Stimulated activated CD4-positive, alpha-beta T cell treated with anti-CD3 and anti-CD28 coated beads, Interleukin-2, amount 100 ng/mL, for 48 hours (primary cell): ENCODE data around the gene CFAP410.

Source experiments
- DNase-seq, 2 donors: peaks; one replicate each; pipeline ENCODE4 v3.0.0-alpha.2; 2020

Gene CFAP410

GRCh38 chr21:44338971-44339910 is at the start of gene CFAP410:
TSS of gene CFAP410 (minus strand) at chr21:44339390. CDS start at chr21:44339194, 196 bp downstream.
- DNase-seq = peak; percentile 89 to 92

- DNase-seq = no peak
Observed at GRCh38 chr21:44384968-44385367, 45.8 kb upstream of the CFAP410 start.

GRCh38 chr21:44383216-44383615 is 44.0 kb upstream of the CFAP410 start:
- DNase-seq = no peak

- DNase-seq = no peak
Observed at GRCh38 chr21:44382536-44382935, 43.3 kb upstream of the CFAP410 start.

GRCh38 chr21:44381874-44382273 is 42.7 kb upstream of the CFAP410 start:
- DNase-seq = no peak

- no peak for DNase-seq
Observed at GRCh38 chr21:44380876-44381275, 41.7 kb upstream of the CFAP410 start.

- DNase-seq = no peak
Observed at GRCh38 chr21:44379991-44380865, 41.0 kb upstream of the CFAP410 start.

- no peak for DNase-seq
Observed at GRCh38 chr21:44379515-44379848, 40.3 kb upstream of the CFAP410 start.

- DNase-seq = no peak
Observed at GRCh38 chr21:44378646-44379514, 39.7 kb upstream of the CFAP410 start.

GRCh38 chr21:44377922-44378645 is 38.9 kb upstream of the CFAP410 start:
- DNase-seq = no peak

GRCh38 chr21:44377201-44377921 is 38.2 kb upstream of the CFAP410 start:
- no peak for DNase-seq

GRCh38 chr21:44376606-44377005 is 37.4 kb upstream of the CFAP410 start:
- DNase-seq = no peak

- DNase-seq = no peak
Observed at GRCh38 chr21:44375761-44376241, 36.6 kb upstream of the CFAP410 start.

- DNase-seq = no peak
Observed at GRCh38 chr21:44375281-44375651, 36.1 kb upstream of the CFAP410 start.

- DNase-seq = no peak
Observed at GRCh38 chr21:44374601-44375280, 35.6 kb upstream of the CFAP410 start.

- no peak for DNase-seq
Observed at GRCh38 chr21:44372616-44373015, 33.4 kb upstream of the CFAP410 start.

GRCh38 chr21:44371596-44371995 is 32.4 kb upstream of the CFAP410 start:
- no peak for DNase-seq

- no peak for DNase-seq
Observed at GRCh38 chr21:44370786-44371410, 31.7 kb upstream of the CFAP410 start.

GRCh38 chr21:44370027-44370735 is 31.0 kb upstream of the CFAP410 start:
- no peak for DNase-seq
